SK-N-SH treated with all-trans-retinoic acid at 6 μM for 48 hours (cell line): ENCODE measurements around the gene SMPD1.

ENCODE experiments used
- ATAC-seq: fragments of 200-7000 bp; cut with Tn5 transposase; 3 replicates; pipeline ENCODE4 v1.9.1; 2020; ENCODE audit warnings: mild to moderate bottlenecking, moderate library complexity
- ARNTL ChIP-seq: fragments of 450-650 bp; formaldehyde crosslinking; IDR thresholded peaks from 2 replicates; pipeline ENCODE4 v1.5.0; 2020; ENCODE audit warnings: low read depth, mild to moderate bottlenecking, moderate library complexity, borderline replicate concordance
- CREB5 ChIP-seq: fragments of 250-450 bp; sonication (Bioruptor Pico); IDR thresholded peaks from 2 replicates; pipeline ENCODE4 v1.5.1; 2020; ENCODE audit warnings: low read depth, mild to moderate bottlenecking, moderate library complexity
- CSRNP3 ChIP-seq: fragments of 250-450 bp; sonication (Bioruptor Pico); IDR thresholded peaks from 2 replicates; pipeline ENCODE4 v1.5.1; 2021; ENCODE audit warnings: mild to moderate bottlenecking, moderate library complexity
- ESRRG ChIP-seq: fragments of 250-450 bp; sonication (Bioruptor Pico); IDR thresholded peaks from 2 replicates; pipeline ENCODE4 v1.6.1; 2021; ENCODE audit warnings: mild to moderate bottlenecking
- ISL1 ChIP-seq: fragments of 250-450 bp; sonication (Bioruptor Pico); IDR thresholded peaks from 2 replicates; pipeline ENCODE4 v2.1.2; 2022; ENCODE audit warnings: mild to moderate bottlenecking, moderate library complexity
- PATZ1 ChIP-seq: fragments of 250-450 bp; sonication (Bioruptor Pico); IDR thresholded peaks from 2 replicates; pipeline ENCODE4 v1.8.0; 2020; ENCODE audit warnings: mild to moderate bottlenecking, moderate library complexity, borderline replicate concordance
- PPARA ChIP-seq: fragments of 250-450 bp; sonication (Bioruptor Pico); IDR thresholded peaks from 2 replicates; pipeline ENCODE4 v1.5.0; 2020; ENCODE audit warnings: mild to moderate bottlenecking, borderline replicate concordance
- RARB ChIP-seq: fragments of 250-450 bp; sonication (Bioruptor Pico); IDR thresholded peaks from 2 replicates; pipeline ENCODE4 v1.8.0; 2021; ENCODE audit warnings: mild to moderate bottlenecking, moderate library complexity
- SNAI2 ChIP-seq: fragments of 250-450 bp; sonication (Bioruptor Pico); IDR thresholded peaks from 2 replicates; pipeline ENCODE4 v1.5.0; 2020; ENCODE audit warnings: mild to moderate bottlenecking, moderate library complexity
- TOX ChIP-seq: fragments of 250-450 bp; sonication (Bioruptor Pico); IDR thresholded peaks from 2 replicates; pipeline ENCODE4 v1.8.0; 2021; ENCODE audit warnings: mild to moderate bottlenecking, moderate library complexity, borderline replicate concordance
- ZC3H10 ChIP-seq: fragments of 250-450 bp; sonication (Bioruptor Pico); IDR thresholded peaks from 2 replicates; pipeline ENCODE4 v1.5.1; 2021; ENCODE audit warnings: mild to moderate bottlenecking, moderate library complexity
- ZFP3 ChIP-seq: fragments of 250-450 bp; sonication (Bioruptor Pico); IDR thresholded peaks from 2 replicates; pipeline ENCODE4 v1.5.0; 2020; ENCODE audit warnings: mild to moderate bottlenecking, moderate library complexity
- ZFP30 ChIP-seq: fragments of 450-650 bp; formaldehyde crosslinking; IDR thresholded peaks from 2 replicates; pipeline ENCODE4 v1.5.0; 2022; ENCODE audit warnings: mild to moderate bottlenecking, moderate library complexity
- ZNF565 ChIP-seq: fragments of 450-650 bp; formaldehyde crosslinking; conservative IDR thresholded peaks from 2 replicates; pipeline ENCODE4 v1.5.0; 2020; ENCODE audit warnings: low read depth, mild to moderate bottlenecking, moderate library complexity
- ZNF70 ChIP-seq: fragments of 450-650 bp; formaldehyde crosslinking; IDR thresholded peaks from 2 replicates; pipeline ENCODE4 v1.5.0; 2020; ENCODE audit warnings: mild to moderate bottlenecking, moderate library complexity
- ZNF8 ChIP-seq: fragments of 450-650 bp; formaldehyde crosslinking; IDR thresholded peaks from 2 replicates; pipeline ENCODE4 v1.5.0; 2020; ENCODE audit warnings: mild to moderate bottlenecking, moderate library complexity

Gene SMPD1

GRCh38 chr11:6443269-6444003, 53.2 kb downstream of the SMPD1 start:
- peak; percentile 90 for ATAC-seq
- TF ChIP-seq PATZ1 (no peak), ZNF70 (CRISPR knock-in tag) (no peak), TOX (CRISPR knock-in tag) (no peak), PPARA (CRISPR knock-in tag) (no peak), ARNTL (CRISPR knock-in tag) (no peak), SNAI2 (CRISPR knock-in tag) (no peak), ZFP30 (CRISPR knock-in tag) (no peak), ZNF8 (CRISPR knock-in tag) (no peak), ZC3H10 (CRISPR knock-in tag) (no peak), ISL1 (CRISPR knock-in tag) (no peak), CSRNP3 (CRISPR knock-in tag) (no peak), ESRRG (CRISPR knock-in tag) (no peak), CREB5 (no peak), RARB (CRISPR knock-in tag) (no peak), ZFP3 (CRISPR knock-in tag) (no peak), ZNF565 (CRISPR knock-in tag) (no peak)
